CD4-positive, alpha-beta T cell treated with Interleukin-15 for 4 hours (primary cell): Measurements from ENCODE around the gene CTXND1.
A peak's percentile ranks its signal among the peaks of the same experiment; 100 is the strongest.

Source experiments
- DNase-seq: peaks from one replicate; pipeline ENCODE4 v3.0.0-alpha.2; 2020; ENCODE audit warnings: low spot score

The CTXND1 gene

GRCh38 chr15:80251428-80252120 lies 439 bp downstream of the CTXND1 start:
- DNase-seq = no peak

- no peak for DNase-seq
These were observed 1.2 kb downstream of the CTXND1 start for GRCh38 chr15:80250614-80251427.

DNA sequence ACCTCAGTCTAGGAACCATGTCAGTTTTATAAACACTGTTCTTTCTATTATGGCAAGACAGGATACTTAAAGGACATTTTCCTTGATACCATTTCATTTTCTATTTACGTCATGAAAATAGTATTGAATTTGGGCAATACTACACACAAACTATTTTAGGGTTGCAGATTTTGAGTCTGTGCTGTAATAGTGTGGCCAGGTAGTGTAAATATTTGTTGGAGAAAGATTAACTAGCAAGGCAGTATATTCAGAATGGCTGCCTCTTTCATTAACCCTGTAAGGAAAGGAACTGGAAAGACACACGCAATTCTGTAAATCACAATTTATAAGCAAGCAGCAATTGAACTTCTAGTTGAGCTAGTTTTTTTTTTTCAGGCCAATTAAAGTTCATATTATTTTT lies 2.0 kb downstream of the CTXND1 start:
- DNase-seq = no peak

GRCh38 chr15:80247320-80247719 lies 4.7 kb downstream of the CTXND1 start:
- DNase-seq = no peak

DNA sequence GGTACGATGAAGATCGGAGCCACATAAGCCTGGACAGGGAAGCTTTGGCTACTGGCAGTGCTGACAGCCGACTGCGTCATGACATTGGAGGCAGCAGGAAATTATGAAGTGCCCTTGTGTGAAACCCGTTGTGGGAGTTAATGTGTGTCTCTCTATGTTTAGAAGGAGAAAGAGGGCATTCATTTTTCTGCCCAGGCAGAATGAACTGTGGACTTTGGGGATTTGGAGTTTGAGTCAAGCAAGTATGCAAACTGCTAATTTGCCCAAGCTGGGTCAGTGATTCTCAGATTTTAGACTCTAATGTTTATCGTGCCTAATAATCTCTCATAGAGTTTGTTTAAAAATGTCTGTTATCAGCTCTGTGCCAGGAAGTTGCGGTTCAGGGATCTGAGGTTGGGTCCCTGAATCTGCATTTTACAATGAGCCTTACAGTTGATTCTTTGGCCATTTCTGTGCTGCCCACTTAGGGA lies 5.6 kb downstream of the CTXND1 start:
- DNase-seq = no peak

GRCh38 chr15:80242802-80243201 lies 9.2 kb downstream of the CTXND1 start:
- no peak for DNase-seq

- no peak for DNase-seq
These were observed 9.8 kb downstream of the CTXND1 start for GRCh38 chr15:80242132-80242769.

DNA sequence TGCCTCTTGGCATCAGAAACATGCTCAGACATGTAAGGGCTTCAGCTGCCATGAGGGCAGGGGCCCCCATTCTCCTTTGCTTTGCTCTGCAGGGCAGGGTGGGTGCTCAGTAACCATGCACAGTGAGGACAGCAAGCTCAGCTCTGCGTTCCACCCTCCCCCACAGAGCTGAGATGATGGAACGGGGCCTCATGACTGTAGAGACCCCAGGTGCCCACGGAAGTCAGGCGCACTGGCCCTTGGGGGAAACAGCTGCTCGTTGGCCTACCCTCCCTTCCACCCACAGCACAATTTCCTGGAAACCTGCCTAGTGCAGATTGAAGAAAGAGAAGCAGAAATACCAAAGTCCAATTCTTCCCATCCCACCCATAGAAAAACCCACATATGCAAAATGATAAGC lies 10.5 kb downstream of the CTXND1 start:
- no peak for DNase-seq

DNA sequence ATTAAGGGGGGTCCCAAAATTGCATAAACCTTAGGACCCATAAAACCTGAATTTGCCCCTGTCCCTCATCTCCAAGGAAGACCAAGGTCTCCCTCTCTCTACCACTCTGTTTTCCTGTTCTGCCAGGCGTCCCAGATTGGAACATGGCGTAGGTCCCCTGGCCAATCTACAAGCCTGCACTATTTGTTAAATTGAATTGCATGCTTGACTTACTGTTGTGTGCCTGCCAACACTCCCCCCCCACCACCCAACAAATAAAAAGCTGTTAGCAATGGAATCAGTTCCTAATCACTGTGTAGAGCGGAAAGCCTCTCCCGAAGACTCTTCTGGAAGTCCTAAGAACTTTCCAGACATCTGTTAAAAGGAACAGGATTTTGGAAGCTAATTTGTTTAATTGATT lies 11.7 kb downstream of the CTXND1 start:
- DNase-seq = no peak

DNA sequence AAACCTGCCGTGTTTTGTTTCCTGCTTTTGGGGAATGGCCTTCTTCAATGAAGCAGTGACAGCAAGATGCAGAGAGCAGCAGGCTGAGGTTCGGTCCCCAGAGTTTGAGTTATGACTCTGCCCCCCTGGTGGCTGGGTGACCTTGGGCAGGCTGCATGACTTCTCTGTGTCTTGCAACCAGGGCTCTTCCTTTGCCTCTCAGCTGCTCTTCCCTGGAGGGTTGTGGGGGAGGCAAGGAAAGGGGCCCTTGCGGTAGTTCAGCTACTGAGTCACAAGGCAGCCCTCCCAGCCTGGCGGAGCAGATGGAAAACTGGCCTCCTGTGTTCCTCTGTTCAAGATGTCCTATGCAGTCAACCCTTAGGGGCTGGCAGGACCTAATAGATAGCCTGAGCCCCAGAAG lies 17.1 kb downstream of the CTXND1 start:
- peak; percentile 17 for DNase-seq

DNA sequence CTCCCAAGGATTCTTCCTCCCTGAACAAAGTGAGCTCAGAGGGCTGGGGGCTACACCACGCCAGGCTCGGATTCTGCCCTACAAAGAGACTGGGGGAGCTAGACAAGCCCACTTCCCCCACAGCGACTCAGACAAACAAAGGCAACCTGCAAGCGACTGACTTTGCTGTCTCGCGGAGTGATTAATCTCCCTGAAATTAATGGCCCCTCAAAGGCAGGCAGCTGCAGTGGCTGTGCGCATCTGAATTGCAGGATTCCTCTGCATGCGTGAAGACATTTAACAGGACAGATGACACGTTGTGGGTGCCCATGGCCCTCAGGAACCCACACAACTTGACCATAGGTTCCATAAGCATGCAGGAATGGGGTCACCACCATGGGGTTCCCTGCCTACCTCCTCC lies 18.4 kb downstream of the CTXND1 start:
- no peak for DNase-seq

DNA sequence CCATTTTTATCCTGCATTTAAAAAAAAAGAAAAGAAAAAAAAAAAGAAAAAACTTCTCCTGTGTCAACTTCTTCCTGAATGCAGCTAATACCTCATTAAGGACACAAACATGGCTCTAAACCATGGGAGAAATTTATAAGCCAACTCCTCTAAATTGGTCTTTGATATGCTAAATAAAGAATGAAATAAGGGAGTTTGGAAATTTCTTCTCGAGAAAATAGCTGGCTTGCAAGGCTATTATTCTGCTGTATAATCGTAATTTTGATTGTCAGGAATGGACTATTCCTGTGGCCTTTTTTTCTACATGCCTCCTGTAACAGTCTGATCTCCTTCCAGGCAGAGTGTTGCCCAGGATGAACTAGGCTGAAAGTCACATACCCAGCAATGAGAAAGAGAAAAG lies 20.6 kb downstream of the CTXND1 start:
- no peak for DNase-seq

GRCh38 chr15:80228959-80229610 lies 22.9 kb downstream of the CTXND1 start:
- DNase-seq = no peak

DNA sequence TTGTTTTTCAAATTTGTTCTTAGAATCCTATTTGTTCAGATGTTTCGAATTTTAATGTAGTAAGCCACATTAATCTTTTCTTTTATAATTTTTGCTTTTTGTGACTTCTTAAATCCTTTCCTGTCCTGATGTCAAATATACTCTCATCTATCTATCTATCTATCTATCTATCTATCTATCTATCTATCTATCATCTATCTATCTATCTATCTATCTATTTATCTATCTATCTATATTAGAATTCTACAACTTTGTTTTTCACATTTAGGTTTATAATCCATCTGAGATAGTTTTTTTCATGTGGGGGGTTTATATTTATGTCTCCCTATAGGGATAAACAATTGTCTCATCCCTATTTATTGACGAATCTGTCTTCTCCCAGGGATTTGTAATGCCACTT lies 32.1 kb downstream of the CTXND1 start:
- DNase-seq = no peak

GRCh38 chr15:80217327-80217900 lies 34.6 kb downstream of the CTXND1 start:
- no peak for DNase-seq

- no peak for DNase-seq
These were observed 35.1 kb downstream of the CTXND1 start for GRCh38 chr15:80216911-80217310.

DNA sequence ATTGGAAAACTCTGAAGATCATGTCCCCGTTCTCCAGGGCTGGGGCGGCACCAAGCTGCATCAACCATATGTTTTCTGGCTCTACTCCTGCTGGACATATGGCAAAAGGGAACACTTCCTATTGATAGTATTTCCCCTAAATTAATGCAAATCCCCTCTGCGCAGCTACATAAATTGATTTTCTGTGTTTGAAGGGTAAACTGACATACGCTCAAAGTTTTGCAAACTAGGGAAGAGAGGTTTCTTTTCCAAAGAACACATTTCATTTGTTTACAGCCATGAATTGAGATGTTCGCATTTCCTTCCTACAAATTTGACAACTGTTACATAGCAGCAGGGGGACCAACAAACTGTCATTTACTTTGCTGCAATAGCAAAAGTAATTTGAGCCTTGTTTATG lies 35.9 kb downstream of the CTXND1 start:
- no peak for DNase-seq

- DNase-seq = no peak
These were observed 37.1 kb downstream of the CTXND1 start for GRCh38 chr15:80214910-80215309.

- no peak for DNase-seq
These were observed 40.0 kb downstream of the CTXND1 start for GRCh38 chr15:80211976-80212375.

GRCh38 chr15:80210611-80211573 lies 41.1 kb downstream of the CTXND1 start:
- no peak for DNase-seq
